Esophagus squamous epithelium (tissue), 5 donors: ENCODE data around the gene PREX1. TPM values are rescaled to one million over a fixed set of nuclear protein-coding genes. Genes with fewer than 3 reads are reported as not detected.

Source experiments
- DNase-seq: peaks from one replicate; lab custom pipeline; 2025; lab: John Stamatoyannopoulos, UW
- H3K27ac ChIP-seq, 4 donors: fragments of 200-600 bp; sonication (generic); one replicate each; pipeline ENCODE4 v1.5.1; 2016 to 2019; ENCODE audit warnings: mild to moderate bottlenecking in 1 of 4
- H3K27me3 ChIP-seq, 4 donors: fragments of 200-600 bp; sonication (generic); 1 replicate in 3 of 4; 2 replicates in 1 of 4; pipeline versions ENCODE4 v1.5.1 to v1.6.0; 2017 to 2021; ENCODE audit warnings: antibody characterized with exemption in 1 of 4
- H3K36me3 ChIP-seq, 3 donors: fragments of 200-600 bp; sonication (generic); one replicate each; pipeline ENCODE4 v1.5.1; 2016 to 2019
- H3K4me1 ChIP-seq, 3 donors: fragments of 200-600 bp; sonication (generic); one replicate each; pipeline ENCODE4 v1.5.1; 2017 to 2019
- H3K4me3 ChIP-seq, 4 donors: fragments of 200-600 bp; sonication (generic); 1 replicate in 3 of 4; 2 replicates in 1 of 4; pipeline ENCODE4 v1.5.1; 2016 to 2019; ENCODE audit warnings: mild to moderate bottlenecking in 2 of 4, moderate library complexity in 1 of 4
- H3K9me3 ChIP-seq, 3 donors: fragments of 200-600 bp; sonication (generic); one replicate each; pipeline ENCODE4 v1.5.1; 2016 to 2019
- CTCF ChIP-seq, 6 experiments: fragments of 450-650 bp in 4 of 6; fragments of 200-600 bp in 2 of 6; sonication (generic) in 2 of 6; IDR thresholded peaks; one replicate each; pipeline ENCODE4 v1.5.1; 2016 to 2019; ENCODE audit warnings: antibody characterized with exemption in 6 of 6, mild to moderate bottlenecking in 4 of 6, moderate library complexity in 4 of 6
- POLR2A ChIP-seq, 4 donors: fragments of 450-650 bp; IDR thresholded peaks; one replicate each; pipeline ENCODE4 v1.6.1; 2017; ENCODE audit warnings: antibody characterized with exemption in 4 of 4, mild to moderate bottlenecking in 4 of 4, moderate library complexity in 3 of 4
- WGBS, 2 donors: methylation state at CpG; one replicate each; pipeline ENCODE4 v1.1.5; 2018; 5-methylcytosine and 5-hydroxymethylcytosine counted together
- intact Hi-C: fragments of 100-400 bp; cut with DNase I; formaldehyde crosslinking; loops from one replicate; pipeline ENCODE4 v1.15.0; 2022
- total RNA-seq, 4 donors: library from RNA; depleted of rRNA; stranded (reverse); fragments of >200 nt; gene quantifications; one replicate each; pipeline ENCODE4 v1.1.0, GENCODE V29; 2016
- donor health status: DM: yes; HTN: yes; CAD: no.

Gene PREX1
- total RNA-seq, 4 donors from 2014 or later = 4.9 to 25.9 (median 8.9) TPM

- H3K9me3 ChIP-seq = peaks cover 0 to 6% (median 0%) of the 10 kb centered on the region in 3 donors
- no peaks in the 10 kb centered on the region for H3K36me3 ChIP-seq
- intact Hi-C loops = no loop called here
- no peak overlapping the region for H3K27ac ChIP-seq
- DNase-seq = no peak
- 62 to 68% methylated on average over 5 of the region's 5 CpGs for WGBS, 2 donors
- TF ChIP-seq POLR2A (IDR thresholded peaks at IDR 0.05) (no peak), CTCF (IDR thresholded peaks at IDR 0.05) (no peak)
- peaks cover 0 to 18% (median 0%) of the 10 kb centered on the region in 4 donors for H3K27me3 ChIP-seq
- no peak overlapping the region for H3K4me3 ChIP-seq
- peaks cover 0 to 23% (median 5%) of the 10 kb centered on the region in 3 donors for H3K4me1 ChIP-seq
Measured at GRCh38 chr20:48809673-48810072, 18.1 kb downstream of the PREX1 start.

- 71 to 90% methylated on average over 7 to 8 of the region's 10 CpGs for whole genome bisulfite sequencing, 2 donors
- DNase-seq = no peak
- Histone ChIP-seq H3K4me3 (no peak overlapping the region), H3K9me3 (peaks cover 0 to 6% (median 0%) of the 10 kb centered on the region in 3 donors), H3K36me3 (no peaks in the 10 kb centered on the region), H3K27ac (no peak overlapping the region), H3K27me3 (peaks cover 0 to 24% (median 0%) of the 10 kb centered on the region in 4 donors), H3K4me1 (peaks cover 0 to 19% (median 5%) of the 10 kb centered on the region in 3 donors)
- intact Hi-C loops = no loop called here
- TF ChIP-seq POLR2A (IDR thresholded peaks at IDR 0.05) (no peak), CTCF (IDR thresholded peaks at IDR 0.05) (no peak)
Measured at GRCh38 chr20:48808382-48809034, 19.3 kb downstream of the PREX1 start.

- Histone ChIP-seq H3K27ac (no peak overlapping the region), H3K9me3 (peaks cover 0 to 6% (median 0%) of the 10 kb centered on the region in 3 donors), H3K4me1 (peaks cover 0 to 12% (median 5%) of the 10 kb centered on the region in 3 donors), H3K36me3 (no peaks in the 10 kb centered on the region), H3K4me3 (no peak overlapping the region), H3K27me3 (peaks cover 0 to 24% (median 0%) of the 10 kb centered on the region in 4 donors)
- no peak for DNase-seq
- WGBS, 2 donors = 47 to 75% methylated on average over 2 to 9 of the region's 13 CpGs
- intact Hi-C loops = no loop called here
- TF ChIP-seq CTCF (IDR thresholded peaks at IDR 0.05) (no peak), POLR2A (IDR thresholded peaks at IDR 0.05) (no peak)
Measured at GRCh38 chr20:48807586-48808381, 20.0 kb downstream of the PREX1 start.

GRCh38 chr20:48807051-48807450, 20.7 kb downstream of the PREX1 start:
- H3K36me3 ChIP-seq = no peaks in the 10 kb centered on the region
- H3K27me3 ChIP-seq = peaks cover 0 to 24% (median 0%) of the 10 kb centered on the region in 4 donors
- H3K27ac ChIP-seq = no peak overlapping the region
- TF ChIP-seq CTCF (IDR thresholded peaks at IDR 0.05) = no peak
- TF ChIP-seq POLR2A (IDR thresholded peaks at IDR 0.05) = no peak
- WGBS, 2 donors = 85 to 95% methylated on average over 1 of the region's 1 CpG
- no peak for DNase-seq
- H3K4me1 ChIP-seq = peaks cover 0 to 9% (median 5%) of the 10 kb centered on the region in 3 donors
- peaks cover 0 to 6% (median 0%) of the 10 kb centered on the region in 3 donors for H3K9me3 ChIP-seq
- no peak overlapping the region for H3K4me3 ChIP-seq
- intact Hi-C loops = no loop called here

GRCh38 chr20:48805716-48806115, 22.1 kb downstream of the PREX1 start:
- no peak overlapping the region for H3K27ac ChIP-seq
- no peak for TF ChIP-seq POLR2A (IDR thresholded peaks at IDR 0.05)
- TF ChIP-seq CTCF (IDR thresholded peaks at IDR 0.05) = no peak
- peaks cover 0 to 24% (median 0%) of the 10 kb centered on the region in 4 donors for H3K27me3 ChIP-seq
- H3K4me3 ChIP-seq = no peak overlapping the region
- intact Hi-C loops = no loop called here
- 56 to 77% methylated on average over 2 to 5 of the region's 5 CpGs for WGBS, 2 donors
- DNase-seq = no peak
- H3K9me3 ChIP-seq = peaks cover 0 to 6% (median 0%) of the 10 kb centered on the region in 3 donors
- H3K36me3 ChIP-seq = no peaks in the 10 kb centered on the region
- H3K4me1 ChIP-seq = peaks cover 0 to 9% (median 5%) of the 10 kb centered on the region in 3 donors
